ENCODE results near the gene DNAJC22. TPM values are rescaled to one million over a fixed set of nuclear protein-coding genes. Genes with fewer than 3 reads are reported as not detected.

Gene DNAJC22
- total RNA-seq, 1 donor from 2014 or later = 15.3 TPM

DNA sequence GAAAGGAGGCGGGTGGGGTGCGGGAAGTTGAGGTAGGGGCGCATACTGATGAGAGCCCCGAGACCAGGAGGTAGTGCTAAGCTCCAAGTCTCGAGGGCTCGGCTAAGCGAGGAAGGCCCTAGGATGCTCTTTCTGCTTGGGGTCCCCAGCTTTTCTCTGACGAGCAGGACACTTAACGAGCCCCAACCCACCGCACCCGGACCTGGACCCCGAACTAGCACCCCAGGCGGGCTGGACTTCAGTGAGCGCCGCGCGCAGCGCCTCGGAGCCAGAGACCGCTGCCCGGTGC lies 5.0 kb upstream of the DNAJC22 start:
- DNase-seq (ENCODE audit: low spot score in 2 of 2, unreplicated experiment in 2 of 2) = no peak
- Mint-ChIP-seq H3K4me3 (peak overlapping the region; percentile 61), H3K27ac (no peak overlapping the region), H3K27me3 (ENCODE audit: low read depth) (peaks cover 98% of the 10 kb centered on the region), H3K9me3 (no peaks in the 10 kb centered on the region), H3K36me3 (no peaks in the 10 kb centered on the region), H3K4me1 (peaks cover 52% of the 10 kb centered on the region)
- TF ChIP-seq, protein P1, sequence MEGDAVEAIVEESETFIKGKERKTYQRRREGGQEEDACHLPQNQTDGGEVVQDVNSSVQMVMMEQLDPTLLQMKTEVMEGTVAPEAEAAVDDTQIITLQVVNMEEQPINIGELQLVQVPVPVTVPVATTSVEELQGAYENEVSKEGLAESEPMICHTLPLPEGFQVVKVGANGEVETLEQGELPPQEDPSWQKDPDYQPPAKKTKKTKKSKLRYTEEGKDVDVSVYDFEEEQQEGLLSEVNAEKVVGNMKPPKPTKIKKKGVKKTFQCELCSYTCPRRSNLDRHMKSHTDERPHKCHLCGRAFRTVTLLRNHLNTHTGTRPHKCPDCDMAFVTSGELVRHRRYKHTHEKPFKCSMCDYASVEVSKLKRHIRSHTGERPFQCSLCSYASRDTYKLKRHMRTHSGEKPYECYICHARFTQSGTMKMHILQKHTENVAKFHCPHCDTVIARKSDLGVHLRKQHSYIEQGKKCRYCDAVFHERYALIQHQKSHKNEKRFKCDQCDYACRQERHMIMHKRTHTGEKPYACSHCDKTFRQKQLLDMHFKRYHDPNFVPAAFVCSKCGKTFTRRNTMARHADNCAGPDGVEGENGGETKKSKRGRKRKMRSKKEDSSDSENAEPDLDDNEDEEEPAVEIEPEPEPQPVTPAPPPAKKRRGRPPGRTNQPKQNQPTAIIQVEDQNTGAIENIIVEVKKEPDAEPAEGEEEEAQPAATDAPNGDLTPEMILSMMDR (IDR thresholded peaks at IDR 0.05; ENCODE audit: unreplicated experiment) = no peak

DNA sequence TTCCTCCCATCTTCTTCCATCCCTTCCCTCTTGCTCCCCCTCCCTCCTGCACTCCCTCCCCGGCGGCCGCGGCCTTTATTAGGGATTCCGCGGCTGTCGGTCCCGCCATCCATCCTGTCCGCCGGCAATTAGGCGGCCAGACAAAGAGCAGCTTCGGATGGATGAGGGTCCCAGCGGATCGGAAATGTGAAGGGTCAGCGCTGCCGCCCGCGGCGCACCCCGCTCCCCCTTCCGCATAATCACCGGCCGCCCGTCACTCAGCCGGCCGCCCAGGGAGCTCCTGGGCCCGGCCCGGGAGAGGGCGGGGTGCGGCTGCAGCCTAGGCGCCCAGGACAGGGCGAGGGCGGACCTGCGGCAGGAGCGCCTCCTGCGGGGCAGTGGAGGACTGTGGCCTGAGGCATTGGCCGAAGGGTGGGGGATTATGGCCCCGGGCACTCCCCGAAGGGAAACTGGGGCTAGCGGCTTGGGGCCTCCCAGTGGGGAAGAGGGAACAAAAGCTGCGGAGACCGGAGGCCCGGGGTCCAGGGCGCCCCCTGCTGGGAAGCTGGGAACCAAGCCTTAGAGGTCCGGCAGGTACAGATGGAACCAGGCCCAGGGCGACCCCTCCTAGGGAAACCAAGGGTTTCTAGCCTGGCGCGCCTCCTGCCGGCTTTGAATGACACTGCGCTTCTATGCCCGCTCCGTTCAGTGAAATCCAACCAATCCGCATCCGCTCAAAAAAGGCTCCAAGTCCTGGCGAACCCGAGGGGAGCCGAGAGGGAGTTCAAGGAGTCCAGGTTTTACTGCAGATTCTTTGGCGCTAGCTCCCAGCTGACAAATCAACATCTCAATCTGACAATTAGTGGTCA lies 4.4 kb upstream of the DNAJC22 start:
- TF ChIP-seq, protein P1 (IDR thresholded peaks at IDR 0.05; ENCODE audit: unreplicated experiment) = peak; percentile 91
- peak; percentile 79 to 88 for DNase-seq (ENCODE audit: low spot score in 2 of 2, unreplicated experiment in 2 of 2)
- H3K27me3 Mint-ChIP-seq (ENCODE audit: low read depth) = peaks cover 98% of the 10 kb centered on the region

DNA sequence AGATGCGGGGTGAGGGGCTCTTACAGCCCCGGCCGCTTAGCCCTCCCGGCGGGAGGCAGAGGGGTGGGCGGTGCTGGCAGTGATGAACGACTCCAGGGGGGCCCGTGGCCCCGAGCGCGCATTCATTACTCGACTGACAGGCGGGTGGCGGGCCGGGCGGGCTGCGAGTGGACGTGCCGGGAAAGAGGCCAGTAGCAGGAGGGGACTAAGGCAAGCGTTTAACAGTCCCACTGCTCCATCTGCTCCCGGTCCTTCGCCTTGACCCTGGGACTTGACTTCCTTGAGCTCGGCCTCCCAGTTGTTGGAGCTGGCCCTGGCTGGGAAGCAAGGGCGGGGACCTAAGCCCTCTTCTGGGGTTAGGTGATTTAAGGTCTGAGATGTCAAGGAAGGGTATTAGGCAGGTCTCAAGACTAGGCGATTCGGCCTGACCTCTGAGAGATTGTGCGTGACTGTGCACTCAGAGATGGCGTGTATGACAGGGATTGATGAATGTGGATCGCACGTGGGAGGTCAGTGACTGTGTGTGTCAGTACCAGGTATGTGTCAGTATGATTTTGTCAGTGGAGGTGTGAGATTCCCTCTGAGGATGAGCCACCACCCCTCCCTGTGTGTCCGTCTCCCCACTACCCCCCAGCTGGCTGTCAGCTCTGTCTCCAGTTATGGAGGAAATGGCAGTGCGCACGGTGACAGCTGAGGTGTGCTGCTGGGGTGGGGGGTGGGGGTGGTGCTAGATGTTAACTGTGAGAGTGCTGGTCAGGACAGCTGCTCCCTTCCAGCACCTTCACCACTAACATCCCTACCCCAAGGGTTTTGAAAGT lies 3.6 kb upstream of the DNAJC22 start:
- Mint-ChIP-seq H3K4me1 (peaks cover 51% of the 10 kb centered on the region), H3K9me3 (no peaks in the 10 kb centered on the region), H3K36me3 (no peaks in the 10 kb centered on the region), H3K27ac (no peak overlapping the region), H3K4me3 (peak overlapping the region; percentile 65), H3K27me3 (ENCODE audit: low read depth) (peaks cover 97% of the 10 kb centered on the region)
- TF ChIP-seq, protein P1 (IDR thresholded peaks at IDR 0.05; ENCODE audit: unreplicated experiment) = no peak
- peak in 1 of 2 experiments; percentile 52 for DNase-seq (ENCODE audit: low spot score in 2 of 2, unreplicated experiment in 2 of 2)

More for the DNA sequence above, 4.4 kb upstream of the DNAJC22 start:
- no peak overlapping the region for H3K27ac Mint-ChIP-seq
- peaks cover 52% of the 10 kb centered on the region for H3K4me1 Mint-ChIP-seq
- no peaks in the 10 kb centered on the region for H3K9me3 Mint-ChIP-seq
- H3K4me3 Mint-ChIP-seq = peak overlapping the region; percentile 65
- no peaks in the 10 kb centered on the region for H3K36me3 Mint-ChIP-seq

DNA sequence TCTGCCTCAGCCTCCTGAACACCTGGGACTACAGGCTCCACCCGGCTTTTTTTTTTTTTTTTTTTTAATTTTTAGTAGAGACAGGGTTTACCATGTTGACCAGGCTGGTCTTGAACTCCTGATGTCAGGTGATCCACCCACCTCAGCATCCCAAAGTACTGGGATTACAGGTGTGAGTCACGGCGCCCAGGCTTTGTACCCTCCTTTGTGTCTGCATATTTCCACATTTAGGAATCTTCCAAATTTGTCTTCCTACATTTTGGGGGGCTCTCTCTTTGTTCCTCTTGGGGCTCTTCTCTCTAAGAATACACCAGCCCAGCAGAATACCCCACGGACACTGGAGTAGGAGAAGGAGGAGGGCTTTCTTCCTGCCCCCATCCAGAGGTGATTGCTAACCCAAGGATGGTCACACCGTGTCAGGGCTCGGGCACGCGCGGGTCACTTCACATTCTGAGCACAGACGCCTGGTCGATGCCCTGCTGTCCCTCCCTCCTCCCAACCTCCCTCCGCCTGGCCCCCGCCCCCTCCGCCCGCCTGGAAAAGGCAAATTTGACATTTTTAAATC lies 2.1 kb upstream of the DNAJC22 start:
- TF ChIP-seq, protein P1 (IDR thresholded peaks at IDR 0.05; ENCODE audit: unreplicated experiment) = no peak
- Mint-ChIP-seq H3K27me3 (ENCODE audit: low read depth) (peaks cover 87% of the 10 kb centered on the region), H3K4me1 (peaks cover 46% of the 10 kb centered on the region), H3K4me3 (no peak overlapping the region), H3K36me3 (no peaks in the 10 kb centered on the region), H3K27ac (no peak overlapping the region), H3K9me3 (no peaks in the 10 kb centered on the region)
- no peak for DNase-seq (ENCODE audit: low spot score in 2 of 2, unreplicated experiment in 2 of 2)

DNA sequence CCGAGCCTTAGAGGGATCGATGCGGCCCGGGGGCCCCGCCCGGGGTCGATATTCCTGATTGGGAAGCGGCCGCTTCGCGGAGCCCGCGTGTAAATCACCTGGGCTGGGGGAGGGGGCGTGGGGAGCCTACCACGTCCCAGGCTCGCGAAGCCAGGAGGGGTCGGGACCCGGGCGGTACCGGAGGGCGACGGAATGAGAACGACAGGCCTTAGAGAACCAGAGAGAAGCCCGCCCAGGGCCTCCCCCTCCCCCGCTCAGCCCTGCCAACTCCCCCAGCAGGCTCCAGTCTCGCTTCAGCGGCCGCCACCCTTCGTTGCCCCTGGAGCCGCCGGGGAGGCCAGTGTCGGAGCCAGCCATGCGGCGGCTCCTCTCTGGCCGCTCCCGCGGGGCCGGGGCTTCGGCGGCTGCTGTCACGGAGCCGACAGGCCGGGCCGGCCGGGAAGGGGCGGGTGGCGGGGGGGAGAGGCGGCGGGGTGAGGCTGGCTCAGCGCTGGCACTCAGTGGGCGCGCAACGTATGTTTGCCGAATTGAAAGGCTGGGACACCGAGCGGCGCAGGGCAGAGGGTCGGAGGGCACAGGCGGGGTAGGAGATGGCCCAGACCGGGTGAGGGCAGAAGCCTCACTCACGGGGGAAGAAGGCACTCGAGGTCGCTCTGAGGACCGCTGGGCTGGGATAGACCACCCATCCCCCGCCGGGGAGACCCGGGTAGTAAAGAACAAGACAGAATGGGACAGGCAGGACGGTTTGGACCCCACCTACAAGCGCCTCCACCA lies 1.4 kb upstream of the DNAJC22 start:
- H3K9me3 Mint-ChIP-seq = no peaks in the 10 kb centered on the region
- peaks cover 80% of the 10 kb centered on the region for H3K27me3 Mint-ChIP-seq (ENCODE audit: low read depth)
- peaks cover 44% of the 10 kb centered on the region for H3K4me1 Mint-ChIP-seq
- DNase-seq (ENCODE audit: low spot score in 2 of 2, unreplicated experiment in 2 of 2) = peak in 1 of 2 experiments; percentile 56
- TF ChIP-seq, protein P1 (IDR thresholded peaks at IDR 0.05; ENCODE audit: unreplicated experiment) = no peak
- H3K27ac Mint-ChIP-seq = no peak overlapping the region
- H3K36me3 Mint-ChIP-seq = no peaks in the 10 kb centered on the region
- H3K4me3 Mint-ChIP-seq = peak overlapping the region; percentile 67
